Left renal cortex interstitium (tissue), 4 donors: Measurements from ENCODE around the gene PRH1. TPM values are rescaled to one million over a fixed set of nuclear protein-coding genes. Genes with fewer than 3 reads are reported as not detected.

Experiments used
- DNase-seq, 4 donors: peaks; one replicate each; pipeline ENCODE4 v3.0.0-alpha.2; 2013; ENCODE audit warnings: low read depth in 4 of 4, low spot score in 2 of 4, missing footprints in 1 of 4
- polyA plus RNA-seq, 4 donors: library from polyadenylated mRNA; unstranded; fragments of 120-200 nt; gene quantifications; one replicate each; pipeline ENCODE4 v1.2.1, GENCODE V29; 2013; ENCODE audit not compliant: insufficient read length in 4 of 4

Gene PRH1
- 10 to 100 TPM; 13.8 to 18.5 (median 15.5) TPM for polyA plus RNA-seq

GRCh38 chr12:10884086-10884725 lies at the start of gene PRH1:
PRH1 (minus strand) TSS chr12:10884255; CDS start chr12:10884217, 38 bp downstream.
- no peak for DNase-seq

DNA sequence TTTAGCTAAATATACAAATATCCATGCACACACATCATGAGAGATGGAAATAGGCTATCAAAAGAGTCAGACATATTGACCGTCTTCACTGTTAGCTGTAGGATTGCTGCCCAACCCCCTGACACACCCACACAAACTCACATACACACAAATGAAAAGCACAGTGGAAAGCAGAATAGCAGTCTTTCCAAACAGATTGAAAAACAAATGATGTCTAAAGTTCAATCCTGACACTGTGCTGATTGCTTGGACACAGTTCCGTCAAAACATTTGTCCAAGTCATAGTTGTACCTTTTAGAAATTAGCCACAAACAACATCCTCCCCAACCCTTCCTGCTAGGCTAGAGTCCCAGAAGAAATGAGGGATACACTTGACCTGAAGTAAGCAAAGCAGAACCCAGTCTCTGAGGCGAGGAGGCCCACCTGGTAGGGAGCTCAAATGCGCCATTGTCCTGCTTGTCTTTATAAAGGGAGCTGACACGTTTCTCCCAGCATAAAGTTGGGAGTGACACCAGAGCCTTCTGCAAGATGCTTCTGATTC lies 44.8 kb upstream of the PRH1 start, which contains the start of gene PRH2:
TSS of gene PRH2 (plus strand) at position 491 of the 541 bp plus-strand sequence. CDS start at position 529, 38 bp downstream.
- no peak for DNase-seq

DNA sequence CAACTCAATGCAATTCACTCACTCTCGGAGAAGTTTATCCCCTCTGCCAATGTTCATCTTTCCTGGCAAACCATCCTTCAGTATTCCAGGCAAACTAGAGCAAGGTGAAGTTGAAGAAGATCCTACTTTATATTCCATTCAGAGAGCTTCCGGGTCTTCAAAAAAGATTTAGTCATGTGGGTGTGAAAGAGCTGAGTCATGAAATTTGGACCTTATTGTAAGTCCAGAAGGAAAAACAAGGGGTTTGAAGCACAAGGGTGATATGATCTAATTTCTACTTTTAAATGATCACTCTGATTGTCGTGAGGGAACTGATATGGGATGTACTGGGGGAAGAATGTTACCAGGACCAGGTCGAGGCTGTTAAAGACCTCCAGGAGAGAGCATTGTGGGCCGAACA lies 42.2 kb upstream of the PRH1 start:
- no peak for DNase-seq

GRCh38 chr12:10919809-10920208 lies 35.8 kb upstream of the PRH1 start:
- DNase-seq: no peak

DNA sequence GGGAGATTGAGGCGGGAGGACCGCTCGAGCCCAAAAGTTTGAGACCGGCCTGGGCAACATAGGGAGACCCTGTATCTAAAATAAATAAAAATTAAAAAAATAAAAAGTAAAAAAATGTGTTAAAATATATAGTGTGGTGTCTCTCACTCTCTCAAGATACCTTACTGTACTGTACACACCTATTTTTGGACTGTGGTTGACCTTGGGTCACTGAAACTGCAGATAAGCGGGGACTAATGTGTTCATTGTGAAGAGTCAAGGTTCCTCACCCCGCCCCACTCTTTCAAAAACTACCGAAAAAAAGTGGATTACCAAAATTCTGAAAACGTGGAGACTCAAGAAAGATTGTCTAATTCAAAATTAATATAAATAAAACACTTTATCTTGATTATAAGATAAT lies 26.3 kb upstream of the PRH1 start:
- no peak for DNase-seq

DNA sequence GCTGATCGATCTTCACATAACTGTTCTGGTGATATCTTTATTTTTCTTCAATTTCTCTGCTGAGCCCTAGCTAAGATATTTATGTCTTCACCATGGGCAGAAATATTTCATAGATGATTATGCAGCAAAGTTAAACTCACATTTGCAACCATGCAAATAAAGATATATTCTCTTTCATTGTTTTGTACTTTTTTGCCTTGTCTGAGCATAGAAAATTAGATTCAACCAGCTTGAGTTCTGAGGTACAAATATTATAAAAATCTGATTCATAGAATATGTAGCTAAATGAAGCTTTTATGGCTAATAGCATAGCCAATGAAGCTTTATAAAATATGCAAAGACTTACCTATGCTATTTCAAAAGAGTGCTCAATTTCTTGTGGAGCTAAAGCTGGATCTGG lies 25.4 kb upstream of the PRH1 start, which contains the start of gene TAS2R13:
TSS of gene TAS2R13 (minus strand) at position 101 of the 400 bp plus-strand sequence. CDS start 264 bp downstream, outside the sequence.
- no peak for DNase-seq

DNA sequence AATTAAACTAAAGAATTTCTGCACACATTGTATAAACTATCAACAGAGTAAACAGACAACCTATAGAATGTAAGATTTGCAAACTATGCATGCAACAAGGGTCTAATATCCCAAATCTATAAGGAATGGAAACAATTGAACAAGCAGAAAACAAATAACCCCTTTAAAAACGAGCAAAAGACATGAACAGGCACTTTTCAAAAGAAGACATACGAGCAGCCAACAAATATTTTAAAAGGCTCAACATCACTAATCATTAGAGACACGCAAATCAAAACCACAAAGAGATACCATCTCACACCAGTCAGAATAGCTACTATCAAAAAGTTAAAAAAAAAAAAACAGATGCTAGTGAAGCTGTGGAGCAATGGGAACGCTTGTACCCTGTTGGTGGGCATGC lies 20.6 kb upstream of the PRH1 start:
- DNase-seq: no peak

DNA sequence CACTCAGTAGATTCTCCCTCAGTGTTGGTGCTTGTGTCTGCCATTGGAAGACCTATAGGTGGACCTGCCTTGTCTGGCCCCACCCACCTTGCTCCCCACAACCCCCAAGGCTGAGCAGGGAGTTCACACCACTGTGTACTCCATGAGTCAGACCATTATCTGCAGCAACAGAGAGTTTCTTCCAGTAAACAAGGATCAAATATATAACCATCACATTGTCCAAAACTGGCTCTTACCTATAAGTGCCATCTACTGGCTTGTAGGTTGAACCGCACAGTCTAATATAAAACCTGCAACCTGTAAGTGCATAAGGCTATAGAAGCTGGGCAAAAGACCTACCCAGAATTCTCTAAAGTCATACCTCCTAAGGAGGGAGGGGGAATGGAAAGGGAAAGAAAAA lies 17.4 kb upstream of the PRH1 start:
- no peak for DNase-seq

GRCh38 chr12:10900972-10901371 lies 16.9 kb upstream of the PRH1 start:
- no peak for DNase-seq

- DNase-seq: no peak
Observed at GRCh38 chr12:10900530-10900929, 16.5 kb upstream of the PRH1 start.

DNA sequence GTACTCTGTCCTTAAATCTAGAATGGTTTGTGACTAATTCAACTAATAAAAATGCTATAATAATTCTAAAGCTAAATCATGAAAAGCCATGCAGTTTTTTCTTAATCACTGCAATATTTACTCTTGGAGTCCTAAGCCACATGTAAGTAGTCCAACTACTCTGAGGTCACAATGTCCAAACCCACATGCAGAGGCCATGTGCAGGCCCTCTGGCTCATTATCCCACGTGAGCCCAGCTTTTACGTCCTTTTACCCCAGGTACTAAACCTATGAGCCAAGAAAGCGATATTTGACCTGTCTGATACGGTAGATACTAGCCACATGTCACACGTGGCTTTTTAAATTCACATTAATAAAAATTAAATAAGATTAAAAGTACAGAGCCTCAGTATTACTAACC lies 12.8 kb upstream of the PRH1 start:
- no peak for DNase-seq

DNA sequence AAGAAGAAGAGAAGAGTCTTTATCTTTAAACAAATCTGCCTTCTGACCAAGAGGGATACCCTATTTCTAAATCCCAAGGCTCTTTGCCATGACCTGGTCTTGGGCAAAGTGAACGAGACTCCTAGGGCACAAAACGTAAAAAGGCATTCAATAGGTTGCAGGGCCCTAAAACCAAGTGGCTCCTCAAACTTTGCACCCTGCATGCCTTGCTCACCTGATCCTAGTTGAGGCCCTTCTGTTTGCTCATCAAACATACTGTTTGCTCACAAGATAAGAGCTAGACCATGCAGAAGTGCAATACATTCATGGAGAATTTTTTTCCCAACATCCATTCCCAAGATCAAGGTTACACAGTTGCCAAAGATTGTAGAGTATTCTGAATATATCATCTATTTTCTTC lies 7.9 kb upstream of the PRH1 start:
- DNase-seq: no peak

- no peak for DNase-seq
Observed at GRCh38 chr12:10889226-10889625, 5.2 kb upstream of the PRH1 start.

GRCh38 chr12:10873378-10873777 lies 10.7 kb downstream of the PRH1 start:
- no peak for DNase-seq

GRCh38 chr12:10867381-10867780 lies 16.7 kb downstream of the PRH1 start:
- no peak for DNase-seq

- no peak for DNase-seq
Observed at GRCh38 chr12:10863512-10864218, 20.4 kb downstream of the PRH1 start.

GRCh38 chr12:10861366-10861765 lies 22.7 kb downstream of the PRH1 start:
- no peak for DNase-seq

GRCh38 chr12:10855807-10856206 lies 28.2 kb downstream of the PRH1 start:
- DNase-seq: no peak

DNA sequence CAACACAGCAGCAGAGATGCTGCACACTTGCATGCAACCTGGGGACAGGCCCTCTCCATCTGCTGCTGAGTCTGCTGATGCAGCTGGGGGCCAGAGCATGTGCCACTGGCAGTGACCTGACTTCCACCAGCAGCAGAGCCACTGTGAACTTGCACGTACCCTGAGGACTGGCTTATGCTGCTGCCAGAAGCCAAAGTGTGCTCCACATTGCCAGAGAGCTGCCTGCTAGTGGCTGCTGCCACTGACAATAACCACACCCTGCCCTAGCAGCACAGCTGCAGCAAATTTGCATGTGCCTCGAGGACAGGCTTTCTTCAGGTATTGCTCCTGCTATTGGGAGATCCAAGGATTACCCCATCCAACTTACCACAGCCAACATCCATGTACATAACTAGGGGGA lies 30.3 kb downstream of the PRH1 start:
- DNase-seq: no peak

DNA sequence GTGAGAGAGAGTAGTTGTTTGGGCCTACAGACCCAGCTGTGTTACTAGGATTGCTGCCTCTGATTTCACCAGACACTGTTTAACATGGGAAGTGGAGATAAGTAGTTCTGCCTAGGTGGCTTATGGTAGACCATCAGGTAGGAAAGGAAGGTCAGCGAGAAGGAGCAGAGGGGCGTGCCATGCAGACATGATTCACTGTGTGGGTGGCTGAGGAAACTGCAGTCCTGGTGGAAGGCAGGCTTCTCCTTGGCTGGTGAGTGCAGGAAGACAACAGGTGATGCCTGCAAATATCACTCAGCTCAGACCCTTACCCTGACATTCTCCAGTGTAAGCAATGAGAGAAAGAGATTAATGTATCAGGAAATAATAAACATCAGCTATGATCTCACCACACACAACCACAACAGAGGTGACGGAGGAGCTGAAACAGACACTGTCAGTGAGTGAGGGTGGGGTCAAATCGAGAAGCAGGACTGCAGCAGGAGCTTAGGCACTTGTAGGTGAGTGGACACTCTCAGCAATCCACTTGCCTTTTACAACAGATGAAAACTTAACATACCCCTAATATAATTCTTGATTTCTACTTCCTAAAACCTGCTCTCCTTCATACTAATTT lies 32.7 kb downstream of the PRH1 start:
- DNase-seq: no peak

DNA sequence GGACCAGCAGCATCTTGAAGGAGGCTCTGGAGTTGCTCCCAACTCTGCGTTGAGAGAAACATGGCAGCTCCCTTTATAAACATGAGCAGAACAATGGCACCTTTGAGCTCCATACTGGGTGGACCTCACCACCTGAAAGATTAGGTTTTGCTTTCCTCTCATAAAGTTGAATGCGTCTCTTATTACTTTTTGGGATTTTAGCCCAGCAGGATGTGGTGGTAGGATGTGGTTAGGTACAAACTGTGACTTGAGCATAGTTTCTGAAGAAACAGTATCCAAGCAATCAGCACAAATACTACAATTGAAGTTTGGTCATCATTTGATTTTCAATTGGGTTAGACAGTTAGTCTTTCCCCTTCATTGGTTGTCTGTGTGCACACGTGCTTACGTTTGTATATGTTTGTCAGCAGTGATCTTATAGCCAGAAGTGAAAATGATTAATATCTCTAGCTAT lies 34.6 kb downstream of the PRH1 start, which contains the start of gene PRR4:
TSS of gene PRR4 (minus strand) at position 51 of the 454 bp plus-strand sequence. CDS start at position 13, 38 bp downstream.
- no peak for DNase-seq
